H9 (cell line): ENCODE data around the gene NLRC3. TPM values are rescaled to one million over a fixed set of nuclear protein-coding genes. Genes with fewer than 3 reads are reported as not detected.

Experiments
- DNase-seq: peaks from one replicate; pipeline ENCODE4 v3.0.0-alpha.2; 2017
- H2AFZ ChIP-seq: one replicate; pipeline ENCODE4 v1.6.1; 2013; ENCODE audit warnings: mild to moderate bottlenecking, low read length, control low read depth, moderate library complexity
- H2AK5ac ChIP-seq: 2 replicates; pipeline ENCODE4 v1.6.1; 2013; ENCODE audit warnings: low read length, control low read depth, mixed read lengths; ENCODE audit not compliant: insufficient read length
- H2BK120ac ChIP-seq: one replicate; pipeline ENCODE4 v1.6.1; 2013; ENCODE audit warnings: low read depth, mild to moderate bottlenecking, low read length, control low read depth, inconsistent platforms; ENCODE audit not compliant: poor library complexity, severe bottlenecking
- H2BK12ac ChIP-seq: 2 replicates; pipeline ENCODE4 v1.6.1; 2013; ENCODE audit warnings: low read length, control low read depth, mixed read lengths, low read depth; ENCODE audit not compliant: insufficient read length
- H2BK15ac ChIP-seq: 2 replicates; pipeline ENCODE4 v1.6.1; 2013; ENCODE audit warnings: low read depth, low read length, control low read depth
- H2BK20ac ChIP-seq: one replicate; pipeline ENCODE4 v1.6.1; 2013; ENCODE audit warnings: low read depth, mild to moderate bottlenecking, low read length, control low read depth, inconsistent platforms; ENCODE audit not compliant: poor library complexity, severe bottlenecking
- H2BK5ac ChIP-seq: 2 replicates; pipeline ENCODE4 v1.6.1; 2013; ENCODE audit warnings: low read length, control low read depth, mixed read lengths; ENCODE audit not compliant: insufficient read length
- H3K14ac ChIP-seq: 2 replicates; pipeline ENCODE4 v1.6.1; 2013; ENCODE audit warnings: low read length, control low read depth; ENCODE audit not compliant: insufficient read depth
- H3K18ac ChIP-seq: 2 replicates; pipeline ENCODE4 v1.6.1; 2013; ENCODE audit warnings: low read depth, mild to moderate bottlenecking, mixed read lengths, low read length, control low read depth; ENCODE audit not compliant: insufficient read length
- H3K23ac ChIP-seq: 2 replicates; pipeline ENCODE4 v1.6.1; 2013; ENCODE audit warnings: low read length, control low read depth, mixed read lengths, low read depth; ENCODE audit not compliant: insufficient read length
- H3K23me2 ChIP-seq: 2 replicates; pipeline ENCODE4 v1.6.1; 2013; ENCODE audit warnings: low read depth, mild to moderate bottlenecking, mixed read lengths, low read length, control low read depth; ENCODE audit not compliant: insufficient read length, poor library complexity, severe bottlenecking
- H3K27ac ChIP-seq: 2 replicates; pipeline ENCODE4 v1.5.1; 2013; ENCODE audit warnings: low read length, control low read depth, mixed read lengths, low read depth; ENCODE audit not compliant: insufficient read length
- H3K27me3 ChIP-seq: 2 replicates; pipeline ENCODE4 v1.6.1; 2013; ENCODE audit warnings: low read length, control low read depth, inconsistent platforms; ENCODE audit not compliant: insufficient read depth
- H3K4ac ChIP-seq: 2 replicates; pipeline ENCODE4 v1.6.1; 2013; ENCODE audit warnings: low read depth, mild to moderate bottlenecking, control low read depth, inconsistent platforms, low read length, moderate library complexity
- H3K4me1 ChIP-seq: 2 replicates; pipeline ENCODE4 v1.6.1; 2013; ENCODE audit warnings: low read length, control low read depth, inconsistent platforms; ENCODE audit not compliant: insufficient read depth
- H3K4me2 ChIP-seq: 2 replicates; pipeline ENCODE4 v1.6.1; 2013; ENCODE audit warnings: low read length, control low read depth, mixed read lengths; ENCODE audit not compliant: insufficient read length, insufficient read depth
- H3K56ac ChIP-seq: 2 replicates; pipeline ENCODE4 v1.6.1; 2013; ENCODE audit warnings: low read depth, mild to moderate bottlenecking, mixed read lengths, low read length, control low read depth; ENCODE audit not compliant: insufficient read length
- H3K79me1 ChIP-seq: 2 replicates; pipeline ENCODE4 v1.6.1; 2013; ENCODE audit warnings: low read depth, mild to moderate bottlenecking, moderate library complexity, low read length, control low read depth, inconsistent platforms; ENCODE audit not compliant: insufficient read depth, poor library complexity, severe bottlenecking
- H3K79me2 ChIP-seq: 2 replicates; pipeline ENCODE4 v1.6.1; 2013; ENCODE audit warnings: low read length, control low read depth, inconsistent platforms; ENCODE audit not compliant: insufficient read depth
- H3K9ac ChIP-seq: 2 replicates; pipeline ENCODE4 v1.6.1; 2013; ENCODE audit warnings: low read length, control low read depth, mixed read lengths; ENCODE audit not compliant: insufficient read length; ENCODE audit errors: extremely low read depth
- H3K9me3 ChIP-seq: one replicate; pipeline ENCODE4 v1.6.1; 2013; ENCODE audit warnings: low read depth, low read length, inconsistent platforms; ENCODE audit not compliant: control insufficient read depth
- H3T11ph ChIP-seq: one replicate; pipeline ENCODE4 v1.6.1; 2013; ENCODE audit warnings: mild to moderate bottlenecking, low read length, control low read depth, inconsistent platforms
- H4K20me1 ChIP-seq: one replicate; pipeline ENCODE4 v1.6.1; 2013; ENCODE audit not compliant: control insufficient read depth, insufficient read length, insufficient read depth
- H4K5ac ChIP-seq: 2 replicates; pipeline ENCODE4 v1.6.1; 2013; ENCODE audit warnings: low read depth, mild to moderate bottlenecking, mixed read lengths, low read length, control low read depth; ENCODE audit not compliant: insufficient read length
- H4K8ac ChIP-seq: replicated peaks from 2 replicates; pipeline ENCODE4 v1.6.1; 2013; ENCODE audit warnings: low read length, control low read depth, mixed read lengths, low read depth; ENCODE audit not compliant: insufficient read length
- H4K91ac ChIP-seq: 2 replicates; pipeline ENCODE4 v1.6.1; 2013; ENCODE audit warnings: low read depth, mild to moderate bottlenecking, moderate library complexity, mixed read lengths, low read length, control low read depth; ENCODE audit not compliant: insufficient read length
- H3K27ac Mint-ChIP-seq, 3 experiments: 2 replicates in 2 of 3; 3 replicates in 1 of 3; pipeline ENCODE4 v1.8.0; 2020 to 2021; ENCODE audit warnings: mixed read lengths in 3 of 3, mild to moderate bottlenecking in 1 of 3, moderate library complexity in 1 of 3
- H3K27me3 Mint-ChIP-seq: 2 replicates; pipeline ENCODE4 v1.8.0; 2021; ENCODE audit warnings: low read depth, mild to moderate bottlenecking, moderate library complexity, mixed read lengths
- H3K36me3 Mint-ChIP-seq, 3 experiments: 2 replicates in 2 of 3; 3 replicates in 1 of 3; pipeline ENCODE4 v1.8.0; 2020 to 2021; ENCODE audit warnings: low read depth in 3 of 3, mixed read lengths in 3 of 3; ENCODE audit not compliant: insufficient read depth in 1 of 3
- H3K4me1 Mint-ChIP-seq, 2 experiments: 2 replicates each; pipeline ENCODE4 v1.8.0; 2020; ENCODE audit warnings: mixed read lengths in 2 of 2
- H3K4me3 Mint-ChIP-seq, 2 experiments: 2 replicates in 1 of 2; 3 replicates in 1 of 2; pipeline ENCODE4 v1.8.0; 2020 to 2021; ENCODE audit warnings: mild to moderate bottlenecking in 2 of 2, mixed read lengths in 2 of 2, moderate library complexity in 1 of 2
- H3K9me3 Mint-ChIP-seq, 2 experiments: 2 replicates in 1 of 2; 3 replicates in 1 of 2; pipeline ENCODE4 v1.8.0; 2020; ENCODE audit warnings: mild to moderate bottlenecking in 2 of 2, mixed read lengths in 2 of 2, moderate library complexity in 1 of 2
- WGBS: extraction: QIAGEN DNeasy Blood & Tissue Kit; methylation state at CpG from one replicate; pipeline ENCODE4 v1.1.7; 2013; ENCODE audit warnings: missing lambda C conversion rate, low lambda C conversion rate, mixed read lengths; ENCODE audit not compliant: insufficient read length; ENCODE audit errors: extremely low coverage; 5-methylcytosine and 5-hydroxymethylcytosine counted together
- total RNA-seq: library from RNA; stranded (reverse); gene quantifications from 2 replicates; pipeline ENCODE4 v1.2.1, GENCODE V29; 2021
- TF ChIP-seq, protein P1 (sequence below): fragments of 200-600 bp; sonication (generic); conservative IDR thresholded peaks from 3 replicates; pipeline ENCODE4 v1.8.0; 2021; ENCODE audit warnings: antibody characterized with exemption, mild to moderate bottlenecking

The NLRC3 gene
- total RNA-seq, 1 experiment from 2014 or later = 0.44 TPM

DNA sequence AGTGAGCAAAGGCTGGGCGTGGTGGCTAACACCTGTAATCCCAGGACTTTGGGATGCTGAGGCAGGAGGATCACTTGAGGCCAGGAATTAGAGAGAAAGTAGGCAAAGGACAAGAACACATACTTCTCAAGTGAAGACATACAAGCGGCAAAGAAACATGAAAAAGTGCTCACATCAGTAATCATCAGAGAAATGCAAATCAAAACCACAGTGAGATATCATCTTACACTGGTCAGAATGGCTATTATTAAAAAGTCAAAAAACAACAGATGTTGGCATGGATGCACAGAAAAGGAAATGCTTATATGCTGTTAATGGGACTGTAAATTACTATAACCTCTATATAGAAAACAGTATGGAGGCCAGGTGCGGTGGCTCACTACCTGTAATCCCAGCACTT lies 46.4 kb upstream of the NLRC3 start:
- H3K27me3 Mint-ChIP-seq = no peaks in the 10 kb centered on the region
- H3K27me3 ChIP-seq = no peaks in the 10 kb centered on the region
- H3T11ph ChIP-seq = no peak overlapping the region
- H3K14ac ChIP-seq = no peak overlapping the region
- H2BK120ac ChIP-seq = no peak overlapping the region
- H2BK12ac ChIP-seq = no peak overlapping the region
- no peaks in the 10 kb centered on the region for H3K9me3 ChIP-seq
- no peak overlapping the region for H3K27ac ChIP-seq
- H3K9me3 Mint-ChIP-seq = no peaks in the 10 kb centered on the region
- no peak overlapping the region for H3K9ac ChIP-seq
- H3K56ac ChIP-seq = no peak overlapping the region
- no peak overlapping the region for H4K5ac ChIP-seq
- H2BK5ac ChIP-seq = no peak overlapping the region
- H4K91ac ChIP-seq = no peak overlapping the region
- no peak overlapping the region for H2AFZ ChIP-seq
- H3K79me2 ChIP-seq = no peaks in the 10 kb centered on the region
- no peaks in the 10 kb centered on the region for H3K23me2 ChIP-seq
- H3K4me1 ChIP-seq = no peaks in the 10 kb centered on the region
- no peak overlapping the region for H2BK15ac ChIP-seq
- H2BK20ac ChIP-seq = no peak overlapping the region
- no peak overlapping the region for H3K4ac ChIP-seq
- peaks cover 9 to 13% of the 10 kb centered on the region in 2 experiments for H3K4me1 Mint-ChIP-seq
- no CpG with 5 or more reads among the region's 3 CpGs for WGBS
- TF ChIP-seq, protein P1, sequence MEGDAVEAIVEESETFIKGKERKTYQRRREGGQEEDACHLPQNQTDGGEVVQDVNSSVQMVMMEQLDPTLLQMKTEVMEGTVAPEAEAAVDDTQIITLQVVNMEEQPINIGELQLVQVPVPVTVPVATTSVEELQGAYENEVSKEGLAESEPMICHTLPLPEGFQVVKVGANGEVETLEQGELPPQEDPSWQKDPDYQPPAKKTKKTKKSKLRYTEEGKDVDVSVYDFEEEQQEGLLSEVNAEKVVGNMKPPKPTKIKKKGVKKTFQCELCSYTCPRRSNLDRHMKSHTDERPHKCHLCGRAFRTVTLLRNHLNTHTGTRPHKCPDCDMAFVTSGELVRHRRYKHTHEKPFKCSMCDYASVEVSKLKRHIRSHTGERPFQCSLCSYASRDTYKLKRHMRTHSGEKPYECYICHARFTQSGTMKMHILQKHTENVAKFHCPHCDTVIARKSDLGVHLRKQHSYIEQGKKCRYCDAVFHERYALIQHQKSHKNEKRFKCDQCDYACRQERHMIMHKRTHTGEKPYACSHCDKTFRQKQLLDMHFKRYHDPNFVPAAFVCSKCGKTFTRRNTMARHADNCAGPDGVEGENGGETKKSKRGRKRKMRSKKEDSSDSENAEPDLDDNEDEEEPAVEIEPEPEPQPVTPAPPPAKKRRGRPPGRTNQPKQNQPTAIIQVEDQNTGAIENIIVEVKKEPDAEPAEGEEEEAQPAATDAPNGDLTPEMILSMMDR = no peak
- no peak overlapping the region for H4K8ac ChIP-seq
- peaks cover 6% of the 10 kb centered on the region for H3K79me1 ChIP-seq
- H3K4me2 ChIP-seq = no peak overlapping the region
- peak overlapping the region in 1 of 3 experiments; percentile 13; a peak in 1 of 7 replicates for H3K27ac Mint-ChIP-seq
- H4K20me1 ChIP-seq = no peaks in the 10 kb centered on the region
- no peaks in the 10 kb centered on the region; a peak in 1 of 7 replicates for H3K36me3 Mint-ChIP-seq
- no peak overlapping the region for H3K4me3 Mint-ChIP-seq
- no peak overlapping the region for H2AK5ac ChIP-seq
- no peak overlapping the region for H3K18ac ChIP-seq
- H3K23ac ChIP-seq = no peak overlapping the region
- DNase-seq = no peak
